Mesenteric fat pad (tissue), 1 donor: ENCODE measurements around the gene STX12. TPM values are rescaled to one million over a fixed set of nuclear protein-coding genes. Genes with fewer than 3 reads are reported as not detected.
"Not testable (repeated sequence)": the region's sequence is repeated elsewhere in the genome, so short reads cannot be mapped to it uniquely, and the experiment has no call there.

Experiments used
- DNase-seq: peaks from one replicate; pipeline ENCODE4 v3.0.0-alpha.2; 2020; ENCODE audit warnings: low spot score
- total RNA-seq: library from RNA; stranded (reverse); fragmentation: NEBNext Ultra II Directional; extraction: Animal tissue kit (Norgen Biotek cat#: 25700); gene quantifications from one replicate; pipeline ENCODE4 v1.2.1, GENCODE V29; 2021
- donor health status: DM: yes; HTN: yes; CAD: no.

Gene STX12
- total RNA-seq, 1 donor from 2014 or later = 84.2 TPM

DNA sequence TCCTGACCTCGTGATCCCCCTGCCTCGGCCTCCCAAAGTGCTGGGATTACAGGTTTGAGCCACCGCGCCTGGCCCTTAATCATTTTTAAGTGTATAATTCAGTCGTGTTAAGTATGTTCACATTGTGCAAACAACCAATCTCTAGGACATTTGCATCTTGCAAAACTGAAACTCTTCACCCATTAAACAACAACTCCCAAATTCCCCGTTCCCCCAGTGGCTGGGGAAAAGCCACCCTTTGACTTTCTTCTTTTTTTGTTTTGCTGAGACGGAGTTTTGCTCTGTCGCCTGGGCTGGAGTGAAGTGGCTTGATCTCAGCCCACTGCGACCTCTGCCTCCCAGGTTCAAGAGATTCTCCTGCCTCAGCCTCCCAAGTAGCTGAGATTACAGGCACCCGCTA, 92.8 kb downstream of the STX12 start:
- DNase-seq = no peak

DNA sequence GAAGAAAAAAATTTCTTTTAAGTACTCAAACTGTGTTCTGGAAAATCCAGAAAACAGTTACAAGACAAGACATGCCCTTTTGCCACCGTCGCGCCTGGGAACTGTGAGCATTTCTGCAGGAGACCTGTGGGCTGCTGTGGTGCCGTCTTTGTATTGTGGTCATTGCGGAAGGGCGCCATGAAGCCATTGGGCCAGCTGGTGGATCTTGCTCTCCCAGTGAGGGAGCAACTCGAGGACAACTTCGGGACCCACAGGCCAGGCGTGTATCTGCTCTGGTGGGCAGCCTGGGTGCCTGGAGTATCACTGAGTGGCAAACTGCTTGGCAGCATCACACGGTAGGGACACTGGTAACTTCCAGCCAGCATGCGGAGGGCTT, 95.5 kb downstream of the STX12 start:
- no peak for DNase-seq

DNA sequence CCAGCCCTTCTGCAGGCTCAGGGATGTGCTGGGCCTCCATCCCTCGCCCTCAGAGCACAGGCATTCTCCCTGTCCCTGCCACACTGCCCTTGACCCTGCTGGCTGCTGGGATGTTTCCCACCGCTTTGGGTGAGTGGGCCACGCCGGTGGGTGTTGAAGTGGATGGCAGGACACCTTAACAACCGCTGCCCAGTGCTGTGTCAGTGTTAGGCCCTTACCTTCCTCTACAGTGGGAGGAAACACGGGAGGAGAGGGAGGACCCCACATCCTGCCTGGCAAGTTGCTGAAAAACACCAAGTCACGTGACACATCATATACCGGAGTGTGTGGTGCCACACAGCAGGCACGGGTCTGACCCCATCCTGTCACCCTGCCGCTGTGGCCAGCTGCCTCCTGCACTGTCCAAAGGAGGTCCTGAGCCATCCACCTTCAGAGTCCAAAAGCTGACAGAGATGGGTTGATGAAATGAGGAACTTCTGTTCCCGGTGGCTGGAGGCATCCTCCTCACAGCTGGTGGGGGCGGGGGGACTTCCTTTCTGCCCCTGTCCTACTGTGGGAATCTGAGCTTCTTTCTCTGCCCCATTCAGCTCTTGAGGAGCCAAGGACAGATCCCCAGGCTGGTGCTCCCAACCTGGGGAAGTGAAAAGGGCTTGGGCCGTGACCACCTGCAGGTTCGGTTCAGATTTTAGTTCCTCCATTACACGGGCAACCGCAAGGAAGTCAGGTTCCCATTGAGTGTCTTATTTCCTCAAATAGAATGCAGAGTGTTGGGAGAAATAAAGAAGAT, 96.1 kb downstream of the STX12 start:
- DNase-seq = no peak

DNA sequence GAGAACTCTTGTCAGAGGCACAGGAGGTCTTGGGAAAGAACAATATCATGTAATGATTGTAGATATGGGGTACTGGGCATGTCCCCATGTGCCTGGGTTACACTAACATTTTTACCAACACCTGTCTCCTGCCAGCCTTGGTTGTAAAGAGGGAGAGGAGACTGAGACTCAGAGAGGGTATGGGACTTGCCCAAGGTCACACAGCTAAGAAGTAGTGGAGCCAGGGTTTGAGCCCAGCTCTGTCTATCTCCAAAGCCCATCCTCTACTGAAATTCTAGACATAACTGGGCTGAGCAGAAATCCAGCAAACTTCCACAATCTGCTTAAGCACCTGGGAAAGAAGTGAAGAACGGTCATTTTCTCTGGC, 96.7 kb downstream of the STX12 start:
- DNase-seq = no peak

DNA sequence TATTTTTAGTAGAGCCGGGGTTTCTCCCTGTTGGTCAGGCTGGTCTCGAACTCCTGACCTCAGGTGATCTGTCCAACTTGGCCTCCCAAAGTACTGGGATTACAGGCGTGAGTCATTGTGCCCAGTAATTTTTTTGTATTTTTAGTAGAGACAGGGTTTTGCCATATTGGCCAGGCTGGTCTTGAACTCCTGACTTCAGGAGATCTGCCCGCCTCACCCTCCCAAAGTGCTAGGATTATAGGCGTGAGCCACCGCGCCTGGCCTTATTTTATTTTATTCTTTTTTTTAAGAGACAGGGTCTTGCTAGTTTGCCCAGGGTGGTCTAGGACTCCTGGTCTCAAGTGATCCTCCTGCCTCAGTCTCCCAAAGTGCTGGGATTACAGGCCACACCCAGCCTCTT, 98.1 kb downstream of the STX12 start:
- not testable (repeated sequence) for DNase-seq

DNA sequence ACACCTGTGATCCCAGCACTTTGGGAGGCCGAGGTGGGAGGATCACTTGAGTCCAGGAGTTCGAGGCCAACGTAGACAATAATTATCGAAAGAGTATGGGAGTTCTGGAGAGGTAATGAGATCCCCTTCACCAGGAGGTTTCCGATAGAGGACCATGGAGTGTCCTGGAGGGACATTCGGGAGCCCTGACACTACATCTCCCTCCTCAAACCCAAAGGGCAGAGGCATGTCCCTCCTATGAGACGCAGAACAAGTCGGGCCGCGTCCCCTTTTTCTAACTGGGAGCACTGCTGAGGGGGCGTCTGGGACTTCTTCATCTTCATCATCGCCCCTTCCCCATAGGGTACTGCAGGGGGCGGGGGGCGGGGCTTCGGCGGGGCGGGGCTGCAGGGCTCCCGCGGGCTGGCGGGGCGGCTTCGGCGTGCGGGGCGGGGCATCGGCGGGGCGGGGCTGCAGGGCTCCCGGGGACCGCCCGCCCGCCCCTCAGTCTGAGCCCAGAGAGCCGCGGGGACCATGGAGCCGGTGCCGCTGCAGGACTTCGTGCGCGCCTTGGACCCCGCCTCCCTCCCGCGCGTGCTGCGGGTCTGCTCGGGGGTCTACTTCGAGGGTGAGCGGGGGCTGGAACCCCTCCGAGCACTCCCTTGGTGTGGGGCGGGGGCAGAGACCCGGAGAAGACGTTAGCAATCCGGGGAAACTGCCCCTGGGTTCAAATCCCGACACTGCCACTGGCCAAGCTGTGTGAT, 99.2 kb downstream of the STX12 start, which contains the start of gene THEMIS2:
Gene THEMIS2 (plus strand): TSS at position 486 of the 743 bp plus-strand sequence. CDS start 28 bp downstream, at position 514.
- peak; percentile 93 for DNase-seq

DNA sequence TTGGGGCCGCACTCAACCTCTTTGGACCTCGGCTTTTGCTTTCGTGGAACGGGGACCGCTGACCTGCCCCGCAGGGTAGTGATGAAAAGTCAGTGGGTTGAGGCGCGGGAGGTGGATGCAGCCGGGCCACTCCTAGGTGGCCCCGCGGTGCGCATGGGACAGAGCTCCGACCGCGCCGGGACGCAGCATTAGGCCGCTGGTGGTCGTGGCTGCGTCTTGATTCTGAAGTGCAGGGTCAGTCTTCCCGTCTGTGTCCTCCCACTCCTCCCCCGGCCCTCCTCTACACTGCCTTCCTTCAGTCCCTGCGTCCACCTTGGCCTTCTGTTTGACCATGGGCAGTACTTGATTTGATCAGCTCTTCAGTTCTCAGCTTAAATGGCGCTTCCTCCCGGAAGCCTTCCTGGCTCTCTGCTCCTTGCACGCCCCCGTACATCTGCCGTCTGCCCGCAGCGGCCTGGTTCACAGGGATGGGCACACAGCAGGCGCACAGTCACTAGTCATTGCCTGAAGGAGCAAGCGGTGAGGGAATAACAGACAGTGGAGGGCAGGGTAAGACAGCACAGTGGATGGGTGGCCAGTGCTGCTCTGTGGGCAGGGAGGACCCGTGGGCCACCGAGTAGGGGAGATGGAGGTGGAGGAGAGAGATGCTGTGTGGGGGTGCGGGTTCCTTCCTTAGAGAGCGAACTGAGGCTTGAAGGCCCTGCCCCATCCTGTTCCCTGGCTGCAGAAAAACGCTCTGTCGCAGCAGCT, 100.0 kb downstream of the STX12 start:
- DNase-seq = peak; percentile 84

DNA sequence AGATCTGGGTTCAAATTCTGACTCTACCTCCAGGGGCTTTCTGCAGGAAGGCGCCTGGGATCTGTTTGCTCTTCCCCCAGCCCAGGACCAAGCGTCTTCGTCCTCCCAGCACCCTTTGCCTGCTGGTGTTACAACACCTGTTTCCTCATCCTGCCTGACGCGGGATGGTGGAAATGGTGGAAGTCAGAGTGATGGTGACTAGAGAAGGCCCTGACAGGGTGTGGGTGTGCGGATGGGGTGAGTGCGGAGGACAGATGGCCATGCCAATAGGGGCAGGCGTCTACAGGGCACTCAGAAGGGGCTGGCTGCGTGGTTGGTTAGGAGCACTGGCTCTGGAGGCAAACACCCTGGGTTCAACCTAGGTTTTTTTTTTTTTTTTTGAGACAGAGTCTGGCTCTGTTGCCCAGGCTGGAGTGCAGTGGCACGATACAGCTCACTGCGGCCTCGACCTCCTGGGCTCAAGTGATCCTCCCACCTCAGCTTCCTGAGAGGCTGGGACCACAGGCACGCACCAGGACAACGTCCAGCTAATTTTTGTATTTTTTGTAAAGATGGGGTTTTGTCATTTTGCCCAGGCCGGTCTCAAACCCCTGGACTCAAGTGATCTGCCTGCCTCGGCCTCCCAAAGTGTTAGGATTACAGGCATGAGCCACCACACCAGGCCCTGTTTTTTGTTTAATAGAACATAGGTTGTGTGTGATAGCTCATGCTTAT, 100.8 kb downstream of the STX12 start:
- peak; percentile 87 for DNase-seq

Other genes starting within 250 kb of the STX12 start
- 28.5 TPM for gene AHDC1, start 169.1 kb upstream of the STX12 start, total RNA-seq
- gene FGR, start 138.0 kb upstream of the STX12 start, total RNA-seq = 49.7 TPM
- 126 TPM for gene IFI6, start 101.0 kb upstream of the STX12 start, total RNA-seq
- gene FAM76A, start 47.3 kb upstream of the STX12 start, total RNA-seq = 15.3 TPM
- 35.3 TPM for gene PPP1R8, start 57.6 kb downstream of the STX12 start, total RNA-seq
- 64.9 TPM for gene THEMIS2, start 99.3 kb downstream of the STX12 start, total RNA-seq
- gene RPA2, start 141.4 kb downstream of the STX12 start, total RNA-seq = 31.6 TPM
- gene SMPDL3B, start 161.8 kb downstream of the STX12 start, total RNA-seq = not detected
- 7.0 TPM for gene XKR8, start 186.8 kb downstream of the STX12 start, total RNA-seq